NCI-H146 (cell line): ENCODE measurements around the gene KIAA2012.
"Not testable (repeated sequence)": the region's sequence is repeated elsewhere in the genome, so short reads cannot be mapped to it uniquely, and the experiment has no call there.

Experiments used
- DNase-seq: peaks from one replicate; lab custom pipeline; 2025; lab: John Stamatoyannopoulos, UW

The KIAA2012 gene

DNA sequence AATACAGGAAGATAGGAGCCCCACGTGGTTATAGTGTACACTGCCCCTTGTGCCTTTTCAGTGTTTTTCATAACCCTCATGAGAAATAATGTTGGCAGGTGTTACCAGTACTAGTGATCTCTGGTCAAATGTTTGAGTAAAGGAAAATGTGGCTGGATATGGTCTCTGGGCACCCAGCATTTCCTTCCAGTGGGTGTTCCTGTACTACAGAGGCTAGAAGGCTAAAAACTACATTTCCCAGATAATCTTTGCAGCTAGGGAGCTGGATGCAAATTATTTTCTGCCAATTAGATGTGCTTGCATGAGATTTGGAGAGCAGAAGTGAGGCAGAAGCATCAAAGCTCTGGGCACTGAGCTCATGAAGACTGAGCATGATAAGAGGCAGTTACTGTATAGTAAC lies 45.1 kb downstream of the KIAA2012 start:
- no peak for DNase-seq

DNA sequence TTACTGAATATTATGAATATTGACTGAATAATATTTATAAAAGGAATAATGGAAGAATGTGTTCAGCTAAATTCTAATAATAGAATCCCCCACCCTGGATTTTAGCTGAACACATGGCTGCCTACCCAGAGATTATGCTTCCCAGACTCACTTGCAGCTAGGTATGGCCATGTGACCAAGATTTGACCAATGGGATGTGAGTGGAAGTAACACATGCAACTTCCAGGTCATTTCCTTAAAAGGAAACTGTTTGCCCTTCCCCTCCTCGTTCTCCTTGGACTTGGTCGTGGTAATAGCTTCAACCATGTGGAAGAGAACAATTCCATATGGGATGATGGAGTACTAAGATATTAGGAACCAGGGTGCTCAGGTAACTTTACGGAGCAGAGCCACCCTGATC lies 47.8 kb downstream of the KIAA2012 start:
- no peak for DNase-seq

DNA sequence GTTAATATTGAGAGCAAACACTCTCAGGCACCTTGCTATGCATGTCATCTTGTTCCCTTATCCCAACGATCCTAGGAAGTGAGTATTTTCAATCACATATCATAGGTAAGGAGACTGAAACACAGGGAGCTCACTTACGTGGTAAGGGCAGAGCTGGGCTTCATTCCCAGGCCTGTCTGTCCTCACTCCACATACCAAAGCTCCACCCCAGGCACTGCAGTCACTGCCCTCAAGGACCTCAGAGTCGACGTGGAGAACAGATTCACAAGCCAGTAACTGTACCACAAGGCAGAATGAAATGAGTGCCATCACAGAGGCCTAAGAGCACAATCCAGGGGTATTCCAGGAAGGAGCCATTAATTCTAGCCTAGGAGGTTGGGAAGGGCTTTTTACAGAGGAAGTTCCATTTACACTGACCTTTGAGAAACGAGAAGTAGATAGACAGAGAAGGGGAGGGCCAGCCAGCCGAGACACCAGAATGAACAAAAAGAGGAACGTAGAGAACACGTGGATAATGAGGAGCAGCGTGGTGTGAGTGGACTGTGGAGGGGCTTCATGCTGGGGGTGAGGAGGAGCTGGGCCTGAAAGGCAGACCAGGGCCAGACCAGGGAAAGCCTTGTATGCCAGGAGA lies 48.6 kb downstream of the KIAA2012 start:
- DNase-seq = no peak

DNA sequence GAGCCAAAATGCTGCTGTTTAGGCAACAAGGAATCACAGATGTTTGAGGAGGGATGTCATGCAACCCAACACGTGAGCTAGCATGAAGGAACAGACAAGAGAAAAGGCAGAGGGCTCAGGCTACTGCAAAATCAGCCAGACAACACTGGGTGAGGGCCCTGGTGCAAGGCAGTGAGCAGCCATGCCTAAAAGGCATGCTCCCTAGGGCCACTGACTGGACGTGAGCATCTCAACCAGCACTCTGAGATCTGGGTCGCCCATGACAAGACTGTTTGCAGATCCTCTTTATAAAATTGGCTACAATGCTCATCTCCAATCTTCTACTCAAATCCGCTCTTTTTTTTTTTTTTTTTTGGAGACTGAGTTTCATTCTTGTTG lies 49.1 kb downstream of the KIAA2012 start:
- no peak for DNase-seq

DNA sequence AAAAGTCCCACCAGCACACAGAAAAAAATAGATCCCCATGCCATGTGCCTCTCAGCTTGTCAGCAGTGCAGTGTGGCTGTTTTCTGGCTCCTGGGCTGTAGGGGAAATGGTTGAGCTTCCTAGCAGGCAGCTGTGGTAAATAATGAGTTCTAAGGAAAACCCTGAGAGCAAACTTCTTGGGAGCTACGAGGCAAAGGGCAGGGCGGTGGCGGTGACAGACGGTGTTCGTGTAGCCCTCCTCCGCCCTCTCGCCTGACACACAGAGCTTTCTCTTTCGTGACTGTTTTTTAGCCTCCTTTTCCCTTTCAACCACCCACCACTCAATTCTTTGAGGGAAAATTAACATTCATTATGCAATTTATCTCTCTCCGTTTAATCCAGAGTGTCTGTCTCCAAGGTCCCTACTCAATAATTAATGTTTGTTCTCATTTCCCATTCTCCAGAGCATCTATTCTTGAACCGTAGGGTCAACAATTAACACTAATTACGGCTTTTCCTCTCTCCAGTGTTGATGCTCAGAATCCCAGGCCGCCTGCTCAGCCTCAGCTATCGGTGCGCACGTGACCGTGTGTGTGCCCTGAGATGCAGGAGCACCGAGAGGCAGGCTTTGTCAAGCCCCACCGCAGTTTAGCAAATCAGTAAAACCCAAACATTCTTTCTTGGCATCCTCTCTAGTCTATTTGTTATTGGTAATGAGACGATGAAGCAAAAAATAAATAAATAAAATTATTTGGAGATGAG lies 50.1 kb downstream of the KIAA2012 start:
- peak; percentile 48 for DNase-seq

DNA sequence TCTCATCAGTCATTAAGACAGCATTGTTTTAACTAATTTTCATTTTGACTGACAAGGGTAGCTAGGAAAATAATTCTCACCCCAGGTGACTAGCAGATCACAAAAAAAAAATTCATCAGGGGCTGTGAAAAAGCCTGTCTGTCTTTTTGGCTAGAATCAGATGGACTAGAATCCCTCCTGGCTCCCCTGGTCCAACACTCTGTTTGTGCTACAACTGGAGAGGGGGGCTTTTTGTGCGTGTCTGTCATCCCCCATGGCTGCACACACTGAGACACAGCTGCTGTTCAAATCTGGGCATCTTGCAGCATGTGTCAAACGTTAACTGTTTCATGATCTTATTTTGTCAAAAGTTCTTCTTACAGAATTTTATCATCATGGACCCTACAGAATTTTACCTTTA lies 51.2 kb downstream of the KIAA2012 start:
- DNase-seq = no peak

DNA sequence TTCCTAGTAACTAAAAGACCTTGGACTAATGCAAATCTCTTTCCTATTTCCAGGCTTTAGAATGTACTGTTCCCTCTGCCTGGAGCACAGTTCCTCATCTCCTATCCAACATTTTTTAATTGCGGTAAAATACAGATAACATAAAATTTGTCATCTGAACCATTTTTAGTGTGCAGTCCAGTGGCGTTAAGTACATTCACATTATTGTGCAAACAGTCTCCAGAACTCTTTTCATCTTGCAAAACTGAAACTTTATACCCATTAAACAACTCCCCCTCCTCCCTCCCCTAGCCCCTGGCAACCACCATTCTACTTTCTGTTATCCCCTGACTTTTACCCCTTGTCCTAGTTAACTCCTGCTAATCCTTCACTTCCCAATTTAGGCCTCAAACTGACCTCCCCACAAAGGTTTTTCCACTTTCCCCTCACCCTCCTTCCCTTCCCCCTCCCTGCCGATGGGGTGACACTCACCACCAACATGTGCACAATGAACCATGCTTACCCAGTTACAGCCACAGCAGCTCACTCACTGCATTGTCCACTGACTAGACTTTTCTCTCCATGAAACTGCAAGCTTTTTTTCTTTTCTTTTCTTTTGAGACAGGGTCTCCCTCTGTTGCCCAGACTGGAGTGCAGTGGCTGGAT lies 54.8 kb downstream of the KIAA2012 start:
- no peak for DNase-seq

DNA sequence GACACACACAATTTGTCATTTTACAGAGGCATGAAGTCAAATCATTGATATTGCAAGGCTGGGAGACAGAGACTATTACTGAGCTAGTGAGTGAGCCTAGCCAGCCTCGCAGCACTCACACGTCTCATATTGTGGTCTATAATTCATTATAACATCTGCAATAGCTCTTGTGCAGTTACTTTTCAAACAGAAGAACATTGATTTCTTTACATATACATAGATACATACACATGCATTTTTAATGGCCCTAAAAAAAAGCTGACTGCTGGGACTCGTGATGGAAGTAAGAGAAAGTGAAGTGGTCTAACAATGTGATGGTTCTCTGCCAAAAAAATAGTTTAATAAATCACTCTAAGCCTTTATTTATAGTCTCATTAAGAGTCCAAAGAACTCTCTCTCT lies 56.8 kb downstream of the KIAA2012 start:
- no peak for DNase-seq

DNA sequence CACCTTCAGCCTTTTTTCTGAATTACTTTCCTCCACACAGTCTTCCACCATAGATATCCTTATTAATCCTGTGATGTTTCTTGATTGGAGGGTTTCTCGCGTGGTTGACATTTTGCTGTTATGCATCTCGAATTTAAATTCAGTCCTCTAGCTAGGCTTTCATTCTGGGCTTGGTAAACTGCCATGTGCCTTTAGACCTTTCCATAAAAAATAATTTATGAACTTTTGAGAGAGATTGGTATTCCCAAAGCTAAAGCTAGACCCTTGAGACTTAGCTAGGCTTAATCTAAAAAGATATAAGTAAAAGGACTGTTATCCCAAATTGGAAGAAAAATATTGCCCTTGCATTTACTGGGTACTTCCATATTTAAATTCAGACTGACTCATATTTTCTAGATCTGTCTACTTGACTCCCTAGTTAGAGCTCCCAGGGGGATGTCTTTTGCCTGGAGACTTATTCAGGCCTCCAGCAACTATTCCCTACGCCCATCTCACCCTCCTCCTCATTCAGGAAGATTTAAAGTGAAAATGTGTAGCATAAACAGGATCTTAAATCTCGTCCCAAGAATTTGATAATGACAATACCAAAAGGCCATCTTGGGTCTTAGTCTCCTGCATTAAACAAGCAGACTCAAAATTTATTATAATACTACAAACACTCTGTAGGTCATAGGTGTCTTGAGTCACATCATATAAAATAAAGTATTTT lies 60.3 kb downstream of the KIAA2012 start:
- no peak for DNase-seq

DNA sequence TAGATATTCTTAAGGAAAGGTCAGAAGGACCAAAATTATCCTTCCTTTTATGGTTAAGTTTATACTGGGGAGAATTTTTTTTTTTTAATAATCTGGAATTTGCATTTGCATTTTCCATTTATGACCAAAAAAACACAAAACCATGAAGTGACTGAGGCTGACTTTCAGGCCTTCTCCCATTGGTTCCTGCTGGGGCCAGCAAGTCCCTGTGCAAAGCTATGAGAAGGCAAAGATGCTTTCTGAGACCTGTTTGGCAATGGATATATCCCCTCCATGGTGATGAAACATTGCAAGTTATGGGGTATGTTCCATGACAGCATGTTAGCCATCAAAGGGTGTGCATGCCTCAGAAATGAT lies 60.8 kb downstream of the KIAA2012 start:
- DNase-seq = no peak

DNA sequence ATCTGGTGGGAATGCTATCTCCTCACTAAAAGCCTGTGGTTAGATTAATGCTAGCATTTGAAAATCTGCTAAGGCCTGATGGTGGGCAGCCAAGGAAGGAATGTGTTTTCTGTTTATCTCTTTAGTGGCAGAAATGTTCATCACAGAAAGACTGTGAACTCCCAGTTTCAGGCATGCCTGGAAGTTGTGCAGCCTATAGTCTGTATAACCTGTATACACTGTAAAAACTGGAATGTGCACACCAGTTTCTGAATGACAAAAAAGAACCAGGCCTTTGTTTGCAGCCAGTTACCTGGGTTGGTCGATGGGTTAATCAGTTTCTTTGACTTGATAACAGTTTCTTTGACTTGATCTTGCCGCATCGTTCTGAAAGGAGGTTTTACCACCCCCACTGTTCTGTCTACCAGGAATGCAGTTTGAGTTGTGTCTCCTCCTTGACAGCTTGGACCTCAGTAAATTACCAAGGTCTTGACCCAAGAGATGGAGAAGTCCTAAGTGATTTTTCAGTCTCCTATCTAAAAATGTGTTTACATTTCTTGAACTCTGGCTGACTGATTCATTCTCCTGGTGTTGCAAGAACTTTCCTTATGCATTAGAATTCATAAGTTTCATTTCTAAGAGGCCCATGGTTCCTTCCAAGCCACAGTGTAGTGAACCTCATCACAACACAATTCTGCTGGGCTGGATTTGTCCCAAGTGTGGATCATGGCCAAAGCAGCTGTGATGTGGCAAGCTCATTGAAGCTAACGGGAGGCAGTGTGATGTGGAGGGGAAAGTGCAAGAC lies 62.2 kb downstream of the KIAA2012 start:
- no peak for DNase-seq

DNA sequence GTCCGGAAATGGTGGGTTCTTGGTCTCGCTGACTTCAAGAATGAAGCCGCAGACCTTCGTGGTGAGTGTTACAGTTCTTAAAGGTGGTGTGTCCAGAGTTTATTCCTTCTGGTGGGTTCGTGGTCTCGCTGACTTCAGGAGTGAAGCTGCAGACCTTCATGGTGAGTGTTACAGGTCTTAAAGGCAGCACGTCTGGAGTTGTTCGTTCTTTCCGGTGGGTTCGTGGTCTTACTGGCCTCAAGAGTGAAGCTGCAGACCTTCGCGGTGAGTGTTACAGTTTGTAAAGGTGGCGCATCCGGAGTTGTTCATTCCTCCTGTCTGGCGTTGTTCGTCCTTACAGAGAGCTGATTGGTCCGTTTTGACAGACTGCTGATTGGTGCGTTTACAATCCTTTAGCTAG lies 63.0 kb downstream of the KIAA2012 start:
- not testable (repeated sequence) for DNase-seq

DNA sequence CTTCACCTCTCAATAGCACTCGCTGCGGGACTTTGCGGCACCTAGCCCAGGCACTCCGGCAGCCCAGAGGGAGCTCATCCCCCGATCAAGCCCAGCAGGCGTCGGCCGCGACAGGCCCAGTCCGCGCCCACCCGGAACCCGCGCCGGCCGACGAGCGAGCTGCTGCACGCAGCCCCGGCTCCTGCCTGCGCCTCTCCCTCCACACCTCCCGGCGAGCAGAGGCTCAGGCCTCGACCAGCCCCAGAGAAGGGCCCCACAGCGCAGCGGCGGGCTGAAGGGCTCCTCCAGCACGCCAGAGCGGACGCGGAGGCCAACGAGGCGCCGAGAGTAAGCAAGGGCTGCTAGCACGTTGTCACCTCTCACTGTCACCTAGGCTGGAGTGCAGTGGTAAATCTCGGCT lies 63.5 kb downstream of the KIAA2012 start:
- DNase-seq = no peak

DNA sequence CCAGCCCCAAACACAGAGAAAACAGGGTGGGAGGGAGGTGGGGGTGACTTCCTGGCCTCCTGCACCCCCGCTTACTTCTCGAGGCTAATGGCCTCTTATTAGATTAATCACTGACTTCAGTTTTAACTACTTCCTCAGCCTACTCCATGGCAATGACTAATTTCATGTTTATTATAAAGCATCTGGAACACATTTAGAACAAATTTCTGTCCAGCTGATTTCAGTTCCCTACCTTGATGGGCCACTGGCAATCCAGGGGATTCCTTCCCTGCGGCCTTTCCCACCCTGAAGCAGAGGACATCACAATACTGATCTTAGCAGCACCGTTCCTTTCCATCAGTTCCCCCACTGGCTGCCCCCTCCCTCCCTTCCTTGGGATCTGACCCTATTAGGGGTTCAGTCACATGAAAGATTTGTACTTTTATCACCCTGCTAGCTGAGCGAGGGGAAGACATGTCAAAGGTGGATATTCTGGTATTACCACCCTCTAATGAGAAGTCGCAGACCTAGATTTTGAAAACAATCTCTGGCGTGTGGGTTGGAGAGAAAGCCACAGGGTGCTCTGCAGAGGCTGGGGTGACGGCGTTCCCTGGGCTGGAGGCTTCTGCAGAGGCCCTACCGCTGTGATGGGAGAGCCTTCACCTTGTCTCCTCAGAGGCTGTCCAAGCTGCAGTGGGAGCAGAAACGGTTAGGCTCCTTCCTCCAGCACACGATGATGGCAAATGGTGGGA lies 67.6 kb downstream of the KIAA2012 start:
- no peak for DNase-seq

DNA sequence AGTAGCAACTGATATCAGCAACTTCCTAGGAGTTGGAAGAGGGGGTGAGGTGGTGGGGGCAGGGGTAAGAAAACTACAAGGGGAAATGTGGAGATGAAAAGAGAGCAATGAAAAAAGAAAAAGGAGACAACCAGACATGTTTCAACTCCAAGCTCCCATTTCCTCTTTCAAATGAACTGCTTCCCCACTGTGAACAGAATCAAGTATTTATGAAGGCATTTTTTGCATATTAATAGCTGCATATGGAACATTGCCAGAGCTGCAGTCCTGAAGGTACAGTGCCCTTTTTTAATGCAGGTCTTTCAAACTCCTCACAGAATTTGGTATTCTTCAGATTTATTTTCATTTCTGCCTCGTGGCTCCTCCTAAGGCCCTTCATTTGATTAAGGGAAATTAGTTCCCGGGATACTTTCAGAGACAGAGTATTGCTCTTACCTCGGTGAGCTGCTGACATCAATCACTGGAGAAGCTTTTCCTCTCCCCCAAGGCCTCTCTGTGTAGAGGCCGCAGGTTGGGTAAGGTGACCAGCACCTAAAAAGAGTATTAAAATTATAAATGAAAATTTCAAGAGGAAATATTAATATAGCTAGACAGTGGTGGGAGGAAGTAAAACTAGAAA lies 68.4 kb downstream of the KIAA2012 start:
- DNase-seq = no peak

DNA sequence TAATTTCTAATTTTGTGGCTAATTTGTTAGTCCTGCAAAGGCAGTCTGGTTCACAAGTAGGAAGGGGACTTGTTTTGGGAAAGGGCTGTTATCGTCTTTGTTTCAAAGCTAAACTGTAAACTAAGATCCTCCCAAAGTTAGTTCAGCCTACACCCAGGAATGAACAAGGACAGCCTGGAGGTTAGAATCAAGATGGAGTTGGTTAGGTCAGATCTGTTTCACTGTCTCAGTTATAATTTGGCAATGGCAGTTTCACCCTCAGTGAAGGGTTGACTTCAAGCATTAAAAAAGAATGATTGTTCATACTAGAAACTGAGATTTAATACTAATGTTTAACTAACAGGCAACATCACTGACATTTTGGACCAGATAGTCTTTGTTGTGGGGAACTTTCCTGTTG lies 69.5 kb downstream of the KIAA2012 start:
- no peak for DNase-seq

DNA sequence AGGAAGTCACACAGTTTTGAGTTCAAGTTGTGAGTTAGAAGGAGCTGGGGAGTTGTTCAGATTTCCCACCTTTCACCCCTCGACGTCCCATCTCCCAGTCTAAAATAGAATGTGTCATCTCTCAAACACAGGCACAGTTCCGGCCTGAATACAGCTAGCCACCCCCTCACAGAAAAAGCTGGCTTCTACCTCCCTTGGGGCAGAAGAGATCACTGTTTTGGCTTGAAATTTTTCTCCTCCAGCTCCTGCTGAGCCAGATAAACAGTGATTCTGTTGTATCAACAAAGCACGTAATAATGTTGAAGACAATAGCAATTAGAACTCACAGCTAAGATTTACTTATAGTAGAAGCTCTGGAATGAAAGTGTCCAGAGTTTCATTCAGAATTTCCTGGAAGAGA lies 74.7 kb downstream of the KIAA2012 start:
- no peak for DNase-seq

DNA sequence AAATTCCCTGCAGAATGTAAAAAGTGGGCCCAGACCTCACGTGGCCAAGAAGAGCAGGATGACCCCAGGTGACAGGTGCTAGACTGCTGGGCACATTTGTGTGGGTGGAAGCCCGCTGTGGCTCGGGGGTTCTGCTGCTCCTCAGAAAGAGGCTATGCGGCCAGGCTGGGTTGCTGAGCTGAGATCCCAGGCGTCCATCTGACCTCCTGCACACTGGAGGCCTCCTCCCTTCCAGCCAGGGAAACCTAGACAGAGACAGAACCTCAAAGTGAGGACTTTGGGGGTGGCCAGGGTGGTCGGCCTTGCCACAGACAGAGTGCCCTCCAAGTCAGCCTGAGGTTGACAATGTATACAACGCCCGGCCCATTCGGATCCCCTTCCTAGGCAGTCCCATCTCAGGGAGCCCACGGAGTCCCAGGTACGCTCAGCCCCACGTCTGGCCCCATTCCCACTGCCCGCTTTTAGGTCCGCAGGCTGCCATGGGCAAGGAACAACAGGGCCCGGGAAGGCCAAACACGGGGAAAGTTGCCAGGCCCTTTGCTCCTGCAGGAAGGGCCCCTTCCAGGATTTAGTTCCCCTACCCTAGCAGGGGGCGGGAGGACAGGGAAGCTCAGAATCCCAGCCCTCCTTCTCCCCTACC lies 75.6 kb downstream of the KIAA2012 start:
- DNase-seq = no peak

DNA sequence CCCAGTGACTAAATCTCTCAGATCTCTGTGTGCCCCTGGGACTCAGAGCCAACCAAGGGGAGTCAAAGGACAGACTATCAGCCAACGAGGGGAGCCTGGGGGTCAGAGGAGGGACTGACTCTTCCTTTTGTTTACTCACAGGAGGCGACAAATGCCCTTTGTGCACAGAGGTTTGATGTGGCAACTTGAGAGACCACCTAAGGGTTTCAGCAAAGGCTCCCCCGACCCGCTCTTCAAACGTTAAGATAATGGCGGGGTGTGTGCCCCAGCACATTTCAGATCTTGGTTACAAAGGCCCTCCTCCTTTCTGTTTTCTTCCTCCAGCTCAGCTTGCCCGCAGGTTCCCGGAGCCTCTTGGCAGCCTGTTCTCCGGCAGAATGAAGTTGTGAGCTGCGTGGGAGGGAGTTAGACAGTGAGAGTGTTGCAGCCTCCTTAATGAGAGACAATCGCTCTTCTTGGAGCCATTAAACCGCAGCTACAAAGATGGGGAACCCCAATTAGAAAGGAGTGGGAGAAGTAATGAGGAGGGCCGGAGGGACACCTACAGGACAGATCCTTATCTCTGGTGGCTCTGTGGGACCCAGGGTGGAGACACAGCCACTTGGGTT lies 76.2 kb downstream of the KIAA2012 start:
- no peak for DNase-seq

DNA sequence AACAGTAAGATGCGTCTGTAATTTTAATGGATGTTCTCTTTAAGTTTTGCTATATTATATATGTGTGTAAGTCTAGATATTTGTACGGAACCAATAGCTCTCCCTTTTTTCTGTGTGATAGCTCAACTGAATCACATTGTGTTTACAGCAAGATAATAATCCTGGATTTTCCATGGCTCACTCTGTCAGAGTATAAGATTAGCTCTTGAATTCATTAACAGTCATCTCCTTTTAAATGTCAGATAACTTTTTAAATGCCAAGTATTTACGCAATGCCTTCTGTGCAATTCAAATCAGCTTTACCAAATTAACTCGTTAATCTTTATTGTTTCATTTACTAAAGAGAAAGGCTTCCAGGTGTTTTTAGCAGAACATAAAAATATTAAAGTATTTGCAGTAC lies 76.9 kb downstream of the KIAA2012 start:
- no peak for DNase-seq
